ENCODE results near the gene TANC1. TPM values are rescaled to one million over a fixed set of nuclear protein-coding genes. Genes with fewer than 3 reads are reported as not detected.

Gene TANC1
- total RNA-seq, 2 donors from 2014 or later = 2.9 to 9.5 TPM

DNA sequence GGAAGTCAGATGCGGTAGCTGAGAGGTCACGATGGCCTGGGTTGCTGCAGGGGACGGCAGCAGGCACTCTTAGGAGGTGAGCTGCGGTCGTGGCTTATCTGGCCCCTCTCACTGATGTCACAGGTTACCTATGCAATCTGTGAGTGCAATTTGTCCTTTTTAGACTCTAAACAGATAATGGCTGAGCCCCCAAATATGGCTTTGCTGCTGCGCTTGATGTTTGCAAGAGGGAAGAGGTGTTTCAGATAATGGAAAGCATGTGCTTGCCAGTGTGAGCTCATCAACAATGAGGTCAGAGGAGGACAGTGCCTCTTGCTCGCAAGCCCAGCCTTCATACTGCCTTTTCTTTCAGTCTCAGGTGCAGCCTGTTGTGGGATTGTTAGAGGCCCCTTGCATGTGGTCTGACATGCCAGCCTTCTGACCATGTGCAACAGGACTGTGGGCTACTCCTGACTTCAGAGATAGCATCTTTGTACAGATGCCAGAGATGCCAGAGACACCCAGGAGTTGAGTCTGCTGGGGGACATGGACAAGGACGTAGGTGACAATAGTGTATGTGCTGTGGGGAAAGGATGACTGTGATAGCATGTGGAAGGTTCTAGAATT lies 151.3 kb downstream of the TANC1 start:
- Mint-ChIP-seq H3K9me3 (peaks cover 4% of the 10 kb centered on the region), H3K36me3 (ENCODE audit: low read depth) (peaks cover 4% of the 10 kb centered on the region), H3K27ac (no peak overlapping the region), H3K4me3 (no peak overlapping the region), H3K4me1 (peaks cover 18% of the 10 kb centered on the region), H3K27me3 (ENCODE audit: insufficient read depth) (no peaks in the 10 kb centered on the region)
- Histone ChIP-seq H3K27me3 (ENCODE audit: control insufficient read depth, insufficient read depth, low read length, poor library complexity, severe bottlenecking) (no peaks in the 10 kb centered on the region), H3K4me3 (ENCODE audit: low read length) (no peak overlapping the region), H3K4me1 (ENCODE audit: control insufficient read depth, insufficient read depth, low read length) (peaks cover 6% of the 10 kb centered on the region), H3K9me3 (ENCODE audit: control insufficient read depth, low read length) (peaks cover 11% of the 10 kb centered on the region), H3K9ac (ENCODE audit: extremely low read depth, low read length, poor library complexity, severe bottlenecking) (no peak overlapping the region), H3K36me3 (ENCODE audit: control insufficient read depth, insufficient read depth, low read length) (peaks cover 17% of the 10 kb centered on the region), H3K27ac (ENCODE audit: low read depth, low read length) (no peak overlapping the region)
- TF ChIP-seq, protein P1, sequence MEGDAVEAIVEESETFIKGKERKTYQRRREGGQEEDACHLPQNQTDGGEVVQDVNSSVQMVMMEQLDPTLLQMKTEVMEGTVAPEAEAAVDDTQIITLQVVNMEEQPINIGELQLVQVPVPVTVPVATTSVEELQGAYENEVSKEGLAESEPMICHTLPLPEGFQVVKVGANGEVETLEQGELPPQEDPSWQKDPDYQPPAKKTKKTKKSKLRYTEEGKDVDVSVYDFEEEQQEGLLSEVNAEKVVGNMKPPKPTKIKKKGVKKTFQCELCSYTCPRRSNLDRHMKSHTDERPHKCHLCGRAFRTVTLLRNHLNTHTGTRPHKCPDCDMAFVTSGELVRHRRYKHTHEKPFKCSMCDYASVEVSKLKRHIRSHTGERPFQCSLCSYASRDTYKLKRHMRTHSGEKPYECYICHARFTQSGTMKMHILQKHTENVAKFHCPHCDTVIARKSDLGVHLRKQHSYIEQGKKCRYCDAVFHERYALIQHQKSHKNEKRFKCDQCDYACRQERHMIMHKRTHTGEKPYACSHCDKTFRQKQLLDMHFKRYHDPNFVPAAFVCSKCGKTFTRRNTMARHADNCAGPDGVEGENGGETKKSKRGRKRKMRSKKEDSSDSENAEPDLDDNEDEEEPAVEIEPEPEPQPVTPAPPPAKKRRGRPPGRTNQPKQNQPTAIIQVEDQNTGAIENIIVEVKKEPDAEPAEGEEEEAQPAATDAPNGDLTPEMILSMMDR (conservative IDR thresholded peaks at IDR 0.05) = no peak
- 91 to 95% methylated on average over 8 of the region's 8 CpGs for WGBS, 2 experiments (ENCODE audit: insufficient coverage in 1 of 2, insufficient read length in 1 of 2)
- DNase-seq = no peak

DNA sequence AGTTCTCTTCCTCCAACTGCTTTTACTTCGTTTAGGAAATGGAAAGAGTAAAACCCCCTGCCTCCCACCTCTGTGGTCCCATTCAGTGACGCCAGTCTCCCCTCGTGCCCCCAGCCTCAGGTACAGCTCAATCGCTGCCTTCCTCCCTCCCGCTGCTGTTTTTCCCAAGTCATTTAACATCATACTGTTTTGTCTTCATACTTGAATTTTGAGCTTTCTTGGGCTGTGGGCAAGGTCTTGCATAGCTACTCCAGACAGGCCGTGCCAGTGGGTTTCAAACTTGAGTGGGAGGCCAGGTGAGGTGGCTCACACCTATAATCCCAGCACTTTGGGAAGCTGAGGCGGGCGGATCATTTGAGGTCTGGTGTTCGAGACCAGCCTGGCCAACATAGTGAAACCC lies 155.3 kb downstream of the TANC1 start:
- TF ChIP-seq, protein P1 (conservative IDR thresholded peaks at IDR 0.05) = no peak
- H3K27ac Mint-ChIP-seq = no peak overlapping the region
- Histone ChIP-seq H3K27ac (ENCODE audit: low read depth, low read length) (no peak overlapping the region), H3K27me3 (ENCODE audit: control insufficient read depth, insufficient read depth, low read length, poor library complexity, severe bottlenecking) (no peaks in the 10 kb centered on the region), H3K9me3 (ENCODE audit: control insufficient read depth, low read length) (peaks cover 6% of the 10 kb centered on the region), H3K36me3 (ENCODE audit: control insufficient read depth, insufficient read depth, low read length) (peaks cover 27% of the 10 kb centered on the region), H3K4me1 (ENCODE audit: control insufficient read depth, insufficient read depth, low read length) (peaks cover 9% of the 10 kb centered on the region), H3K4me3 (ENCODE audit: low read length) (no peak overlapping the region), H3K9ac (ENCODE audit: extremely low read depth, low read length, poor library complexity, severe bottlenecking) (no peak overlapping the region)
- 94 to 95% methylated on average over 6 to 9 of the region's 9 CpGs for WGBS, 2 experiments (ENCODE audit: insufficient coverage in 1 of 2, insufficient read length in 1 of 2)
- no peak for DNase-seq
- peaks cover 15% of the 10 kb centered on the region for H3K4me1 Mint-ChIP-seq
- no peaks in the 10 kb centered on the region for H3K36me3 Mint-ChIP-seq (ENCODE audit: low read depth)
- no peaks in the 10 kb centered on the region for H3K27me3 Mint-ChIP-seq (ENCODE audit: insufficient read depth)
- no peak overlapping the region for H3K4me3 Mint-ChIP-seq
- H3K9me3 Mint-ChIP-seq = no peaks in the 10 kb centered on the region

DNA sequence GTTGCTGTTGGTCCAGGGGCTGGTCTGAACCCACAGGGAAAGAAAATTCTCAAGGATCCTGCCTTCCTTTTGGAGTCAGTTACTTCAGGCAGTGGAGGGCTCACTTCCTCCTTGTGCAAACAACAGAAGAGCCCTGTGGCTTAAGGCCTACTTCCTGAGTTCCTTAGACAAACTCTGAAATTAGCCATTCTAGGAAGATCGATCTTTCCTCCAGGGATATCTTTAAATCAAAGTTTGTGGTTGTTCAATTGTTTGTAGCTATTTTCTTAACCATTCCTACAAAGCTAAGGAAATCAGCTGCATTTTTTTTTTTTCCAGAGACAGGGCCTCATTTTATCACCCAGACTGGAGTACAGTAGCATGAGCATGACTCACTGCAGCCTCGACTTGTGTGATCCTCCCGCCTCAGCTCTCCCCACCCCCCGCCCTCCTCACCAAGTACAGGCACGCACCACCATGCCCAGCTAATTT lies 156.0 kb downstream of the TANC1 start:
- no peak for DNase-seq
- Histone ChIP-seq H3K27ac (ENCODE audit: low read depth, low read length) (no peak overlapping the region), H3K9ac (ENCODE audit: extremely low read depth, low read length, poor library complexity, severe bottlenecking) (no peak overlapping the region), H3K4me3 (ENCODE audit: low read length) (no peak overlapping the region), H3K27me3 (ENCODE audit: control insufficient read depth, insufficient read depth, low read length, poor library complexity, severe bottlenecking) (no peaks in the 10 kb centered on the region), H3K9me3 (ENCODE audit: control insufficient read depth, low read length) (peaks cover 6% of the 10 kb centered on the region), H3K4me1 (ENCODE audit: control insufficient read depth, insufficient read depth, low read length) (peaks cover 4% of the 10 kb centered on the region), H3K36me3 (ENCODE audit: control insufficient read depth, insufficient read depth, low read length) (peaks cover 27% of the 10 kb centered on the region)
- WGBS, 2 experiments (ENCODE audit: insufficient coverage in 1 of 2, insufficient read length in 1 of 2) = 76 to 100% methylated on average over 1 to 3 of the region's 5 CpGs
- TF ChIP-seq, protein P1 (conservative IDR thresholded peaks at IDR 0.05) = no peak
- H3K4me3 Mint-ChIP-seq = no peak overlapping the region
- H3K36me3 Mint-ChIP-seq (ENCODE audit: low read depth) = no peaks in the 10 kb centered on the region
- peak overlapping the region; percentile 83 for H3K27ac Mint-ChIP-seq
- H3K27me3 Mint-ChIP-seq (ENCODE audit: insufficient read depth) = no peaks in the 10 kb centered on the region
- no peaks in the 10 kb centered on the region for H3K9me3 Mint-ChIP-seq
- peaks cover 10% of the 10 kb centered on the region for H3K4me1 Mint-ChIP-seq
